Measurements from ENCODE around the gene SRGAP3. TPM values are rescaled to one million over a fixed set of nuclear protein-coding genes. Genes with fewer than 3 reads are reported as not detected.

The SRGAP3 gene
- total RNA-seq, 1 experiment from 2014 or later, result 0.24 TPM

GRCh38 chr3:9183011-9183410 lies 66.4 kb downstream of the SRGAP3 start:
- Histone ChIP-seq H3K27me3 (replicated peaks) (no peaks in the 10 kb centered on the region), H3K36me3 (no peaks in the 10 kb centered on the region), H3K9me3 (replicated peaks) (no peaks in the 10 kb centered on the region), H3K27ac (no peak overlapping the region), H3K4me1 (replicated peaks) (no peaks in the 10 kb centered on the region), H3K4me3 (no peak overlapping the region)
- no peak for DNase-seq (ENCODE audit: low read depth in 1 of 2, low spot score in 2 of 2)

DNA sequence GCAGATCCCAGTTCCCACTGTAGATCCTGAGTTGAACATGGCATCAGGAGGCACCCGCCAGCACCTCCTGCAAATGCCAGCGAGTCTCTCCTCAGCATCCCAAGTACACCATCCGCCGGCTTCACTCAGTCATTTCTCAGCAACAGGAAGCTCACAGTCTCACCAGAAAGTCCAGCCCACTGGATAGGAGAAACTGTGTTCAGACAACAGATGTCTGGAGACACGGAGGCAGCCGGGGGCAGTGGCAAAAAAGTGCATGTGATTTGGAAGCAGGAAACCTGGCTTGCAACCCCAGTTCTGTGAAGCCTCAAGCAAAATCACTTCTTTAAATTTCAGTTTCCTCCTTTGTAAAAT lies 68.7 kb downstream of the SRGAP3 start:
- no peak overlapping the region for H3K27ac ChIP-seq
- no peaks in the 10 kb centered on the region for H3K36me3 ChIP-seq
- H3K27me3 ChIP-seq (replicated peaks), result no peaks in the 10 kb centered on the region
- no peaks in the 10 kb centered on the region for H3K9me3 ChIP-seq (replicated peaks)
- DNase-seq (ENCODE audit: low read depth in 1 of 2, low spot score in 2 of 2), result no peak
- no peaks in the 10 kb centered on the region for H3K4me1 ChIP-seq (replicated peaks)
- H3K4me3 ChIP-seq, result no peak overlapping the region

DNA sequence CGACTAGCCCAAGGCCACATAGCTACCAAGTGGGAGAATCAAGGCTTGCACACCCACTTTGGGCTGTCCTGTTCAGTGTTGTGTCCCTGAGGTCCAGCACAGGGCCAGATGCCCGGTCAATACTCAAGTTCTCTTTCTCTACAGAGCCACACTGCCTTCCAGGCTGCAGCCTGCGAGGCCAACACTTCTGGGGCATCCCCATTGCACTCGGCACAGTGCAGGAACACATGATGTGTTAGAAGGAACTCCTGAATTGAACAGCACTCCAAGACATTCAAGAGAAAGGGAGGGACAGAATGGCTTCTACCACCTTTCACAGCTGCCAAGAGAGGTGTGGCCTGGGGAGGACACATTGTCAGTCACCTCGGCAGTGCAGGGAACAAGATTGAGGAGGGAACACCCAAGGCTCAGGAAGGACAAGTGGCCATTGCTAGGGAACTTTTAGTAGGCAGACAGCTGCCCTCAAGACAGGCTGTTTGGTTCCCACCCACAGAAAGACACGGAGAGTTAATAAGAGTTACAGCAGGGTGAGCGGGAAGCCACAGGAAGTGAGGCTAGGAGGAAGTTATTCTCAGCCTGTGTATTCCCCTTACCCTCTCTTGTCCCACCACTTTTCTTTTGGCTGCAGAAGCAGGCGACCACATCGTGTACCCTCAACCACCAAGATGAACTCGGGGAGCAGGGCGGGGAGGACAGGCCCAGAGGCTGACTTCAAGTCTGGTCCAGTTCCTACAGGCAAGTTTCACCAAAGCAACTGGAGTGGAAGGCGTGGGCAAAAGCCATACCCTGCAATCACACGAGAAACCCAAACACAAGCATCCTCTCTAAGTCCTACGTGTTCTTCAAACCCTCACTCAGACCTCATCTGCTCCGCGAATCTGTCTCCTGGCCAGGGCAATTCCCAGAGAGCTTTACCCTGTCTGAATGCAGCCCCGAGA lies 69.4 kb downstream of the SRGAP3 start:
- Histone ChIP-seq H3K4me1 (replicated peaks) (no peaks in the 10 kb centered on the region), H3K36me3 (no peaks in the 10 kb centered on the region), H3K4me3 (no peak overlapping the region), H3K9me3 (replicated peaks) (no peaks in the 10 kb centered on the region), H3K27ac (no peak overlapping the region), H3K27me3 (replicated peaks) (no peaks in the 10 kb centered on the region)
- no peak for DNase-seq (ENCODE audit: low read depth in 1 of 2, low spot score in 2 of 2)

DNA sequence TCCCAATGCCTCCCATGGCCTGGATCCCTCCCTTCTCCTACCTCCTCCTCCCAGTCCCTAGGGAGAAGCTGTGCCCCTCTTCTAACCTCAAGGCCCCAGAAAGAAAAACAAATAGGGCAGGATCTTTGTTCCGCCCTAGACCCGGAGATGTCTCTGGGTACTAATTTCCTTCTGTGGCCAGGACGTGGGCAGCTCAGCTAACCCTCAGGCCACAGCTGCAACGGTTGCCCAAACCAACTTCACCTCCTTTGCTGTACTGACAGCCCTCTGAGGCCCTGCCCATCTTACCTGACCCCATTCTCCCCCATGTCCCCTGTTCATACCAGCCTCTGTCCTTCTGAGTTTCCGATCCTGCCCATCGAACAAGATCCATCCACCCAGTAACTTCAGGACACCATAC lies 70.7 kb downstream of the SRGAP3 start:
- Histone ChIP-seq H3K9me3 (replicated peaks) (no peaks in the 10 kb centered on the region), H3K27me3 (replicated peaks) (no peaks in the 10 kb centered on the region), H3K36me3 (no peaks in the 10 kb centered on the region), H3K27ac (no peak overlapping the region), H3K4me3 (no peak overlapping the region), H3K4me1 (replicated peaks) (no peaks in the 10 kb centered on the region)
- no peak for DNase-seq (ENCODE audit: low read depth in 1 of 2, low spot score in 2 of 2)

DNA sequence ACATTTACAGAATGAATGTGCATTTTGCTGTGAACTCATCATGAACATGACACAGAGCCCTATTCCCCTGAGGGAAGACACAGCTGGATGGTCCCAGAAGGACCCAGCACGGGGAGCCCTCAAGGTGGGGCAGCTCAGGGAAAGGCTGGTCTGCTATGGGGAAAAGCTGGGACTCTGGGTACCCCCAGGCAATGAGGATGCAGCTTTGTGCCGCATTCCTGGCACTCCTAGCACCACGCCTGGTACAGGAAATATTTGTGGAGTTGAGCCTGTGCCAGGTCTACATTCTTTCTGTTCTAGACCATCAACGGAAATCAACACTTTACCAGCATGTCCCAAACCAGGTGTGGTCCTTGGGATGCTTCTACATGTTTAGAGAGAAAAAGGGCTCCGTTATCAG lies 74.0 kb downstream of the SRGAP3 start:
- peak in 1 of 2 experiments; percentile 5 for DNase-seq (ENCODE audit: low read depth in 1 of 2, low spot score in 2 of 2)
- Histone ChIP-seq H3K4me1 (replicated peaks) (no peaks in the 10 kb centered on the region), H3K27me3 (replicated peaks) (no peaks in the 10 kb centered on the region), H3K27ac (no peak overlapping the region), H3K4me3 (no peak overlapping the region), H3K9me3 (replicated peaks) (no peaks in the 10 kb centered on the region), H3K36me3 (no peaks in the 10 kb centered on the region)

- Histone ChIP-seq H3K4me1 (replicated peaks) (no peaks in the 10 kb centered on the region), H3K27me3 (replicated peaks) (no peaks in the 10 kb centered on the region), H3K36me3 (no peaks in the 10 kb centered on the region), H3K27ac (no peak overlapping the region), H3K4me3 (no peak overlapping the region), H3K9me3 (replicated peaks) (no peaks in the 10 kb centered on the region)
- no peak for DNase-seq (ENCODE audit: low read depth in 1 of 2, low spot score in 2 of 2)
These were observed 76.0 kb downstream of the SRGAP3 start for GRCh38 chr3:9173445-9173844.

GRCh38 chr3:9172851-9173321 lies 76.6 kb downstream of the SRGAP3 start:
- H3K4me1 ChIP-seq (replicated peaks), result no peaks in the 10 kb centered on the region
- H3K36me3 ChIP-seq, result no peaks in the 10 kb centered on the region
- no peaks in the 10 kb centered on the region for H3K9me3 ChIP-seq (replicated peaks)
- no peak overlapping the region for H3K27ac ChIP-seq
- no peak for DNase-seq (ENCODE audit: low read depth in 1 of 2, low spot score in 2 of 2)
- H3K4me3 ChIP-seq, result no peak overlapping the region
- H3K27me3 ChIP-seq (replicated peaks), result no peaks in the 10 kb centered on the region

DNA sequence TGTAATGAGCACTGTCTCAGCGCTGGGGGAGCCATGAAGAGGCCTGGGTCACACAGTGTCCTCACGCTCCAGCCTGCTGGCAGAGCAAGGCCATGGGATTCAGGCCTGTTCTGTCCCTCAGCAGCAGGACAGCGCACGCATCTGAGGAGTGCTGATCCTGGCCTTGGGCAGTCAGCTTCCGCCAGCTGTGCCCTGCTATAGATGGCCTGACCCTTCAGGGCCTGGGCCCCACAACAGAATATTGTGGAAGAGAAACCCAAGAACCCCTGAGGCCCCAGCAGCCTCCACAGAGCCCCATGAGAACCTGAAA lies 78.6 kb downstream of the SRGAP3 start:
- Histone ChIP-seq H3K4me1 (replicated peaks) (no peaks in the 10 kb centered on the region), H3K27me3 (replicated peaks) (no peaks in the 10 kb centered on the region), H3K4me3 (no peak overlapping the region), H3K9me3 (replicated peaks) (no peaks in the 10 kb centered on the region), H3K27ac (no peak overlapping the region), H3K36me3 (no peaks in the 10 kb centered on the region)
- no peak for DNase-seq (ENCODE audit: low read depth in 1 of 2, low spot score in 2 of 2)

- no peak for DNase-seq (ENCODE audit: low read depth in 1 of 2, low spot score in 2 of 2)
- Histone ChIP-seq H3K36me3 (no peaks in the 10 kb centered on the region), H3K27me3 (replicated peaks) (no peaks in the 10 kb centered on the region), H3K9me3 (replicated peaks) (no peaks in the 10 kb centered on the region), H3K27ac (no peak overlapping the region), H3K4me3 (no peak overlapping the region), H3K4me1 (replicated peaks) (no peaks in the 10 kb centered on the region)
These were observed 79.2 kb downstream of the SRGAP3 start for GRCh38 chr3:9169956-9170850.

- H3K27ac ChIP-seq, result no peak overlapping the region
- no peaks in the 10 kb centered on the region for H3K36me3 ChIP-seq
- no peaks in the 10 kb centered on the region for H3K4me1 ChIP-seq (replicated peaks)
- no peak overlapping the region for H3K4me3 ChIP-seq
- H3K9me3 ChIP-seq (replicated peaks), result no peaks in the 10 kb centered on the region
- H3K27me3 ChIP-seq (replicated peaks), result no peaks in the 10 kb centered on the region
- DNase-seq (ENCODE audit: low read depth in 1 of 2, low spot score in 2 of 2), result no peak
These were observed 80.1 kb downstream of the SRGAP3 start for GRCh38 chr3:9169326-9169725.

DNA sequence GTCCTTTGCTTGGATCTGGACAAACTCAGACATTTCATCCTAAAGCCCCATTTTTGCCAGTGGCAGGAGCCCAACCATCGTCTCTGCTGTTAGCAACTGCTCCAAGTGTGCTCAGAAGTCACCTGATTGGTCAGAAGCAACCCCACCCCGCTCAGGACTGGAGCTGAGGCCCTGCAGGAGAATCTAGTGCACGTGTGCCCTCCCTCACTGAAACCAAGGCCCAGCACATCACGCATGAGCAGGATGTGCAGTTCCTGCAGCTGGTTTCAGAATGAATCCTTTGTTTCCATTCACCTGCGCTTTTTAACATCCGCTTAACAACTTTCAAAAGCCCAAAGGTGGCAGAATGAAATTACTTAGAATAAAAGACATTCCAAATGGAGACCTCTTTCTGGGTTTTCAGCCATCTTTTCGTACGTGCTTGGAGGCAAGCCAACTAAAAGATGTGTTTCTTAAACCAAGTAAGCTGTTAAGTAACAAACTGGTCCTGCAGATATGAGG lies 81.2 kb downstream of the SRGAP3 start:
- Histone ChIP-seq H3K9me3 (replicated peaks) (no peaks in the 10 kb centered on the region), H3K36me3 (no peaks in the 10 kb centered on the region), H3K27me3 (replicated peaks) (no peaks in the 10 kb centered on the region), H3K4me1 (replicated peaks) (no peaks in the 10 kb centered on the region), H3K4me3 (no peak overlapping the region), H3K27ac (no peak overlapping the region)
- DNase-seq (ENCODE audit: low read depth in 1 of 2, low spot score in 2 of 2), result no peak

DNA sequence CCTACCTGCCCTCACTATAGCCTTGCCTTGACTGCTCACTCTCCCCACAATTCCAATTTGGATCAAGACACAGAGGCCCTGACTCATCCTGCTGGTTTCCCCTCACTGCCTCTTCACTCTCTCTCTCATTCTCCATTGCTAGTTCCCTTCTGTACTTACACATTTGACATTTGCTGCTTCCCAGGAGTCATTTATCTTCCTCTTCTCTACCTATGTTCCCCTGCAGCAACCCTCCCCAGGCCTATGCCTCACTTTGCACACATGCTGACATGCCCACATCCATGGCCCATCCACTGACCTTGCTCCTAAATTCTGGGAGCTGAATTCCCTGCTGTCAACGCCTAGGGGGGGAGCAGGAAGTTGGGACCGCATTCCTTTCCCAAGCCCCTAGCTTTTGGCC lies 82.2 kb downstream of the SRGAP3 start:
- Histone ChIP-seq H3K4me3 (no peak overlapping the region), H3K9me3 (replicated peaks) (no peaks in the 10 kb centered on the region), H3K27ac (no peak overlapping the region), H3K4me1 (replicated peaks) (no peaks in the 10 kb centered on the region), H3K27me3 (replicated peaks) (no peaks in the 10 kb centered on the region), H3K36me3 (no peaks in the 10 kb centered on the region)
- DNase-seq (ENCODE audit: low read depth in 1 of 2, low spot score in 2 of 2), result no peak

GRCh38 chr3:9165421-9165820 lies 84.0 kb downstream of the SRGAP3 start:
- no peaks in the 10 kb centered on the region for H3K4me1 ChIP-seq (replicated peaks)
- no peak overlapping the region for H3K4me3 ChIP-seq
- DNase-seq (ENCODE audit: low read depth in 1 of 2, low spot score in 2 of 2), result no peak
- no peaks in the 10 kb centered on the region for H3K9me3 ChIP-seq (replicated peaks)
- no peak overlapping the region for H3K27ac ChIP-seq
- no peaks in the 10 kb centered on the region for H3K36me3 ChIP-seq
- H3K27me3 ChIP-seq (replicated peaks), result no peaks in the 10 kb centered on the region

DNA sequence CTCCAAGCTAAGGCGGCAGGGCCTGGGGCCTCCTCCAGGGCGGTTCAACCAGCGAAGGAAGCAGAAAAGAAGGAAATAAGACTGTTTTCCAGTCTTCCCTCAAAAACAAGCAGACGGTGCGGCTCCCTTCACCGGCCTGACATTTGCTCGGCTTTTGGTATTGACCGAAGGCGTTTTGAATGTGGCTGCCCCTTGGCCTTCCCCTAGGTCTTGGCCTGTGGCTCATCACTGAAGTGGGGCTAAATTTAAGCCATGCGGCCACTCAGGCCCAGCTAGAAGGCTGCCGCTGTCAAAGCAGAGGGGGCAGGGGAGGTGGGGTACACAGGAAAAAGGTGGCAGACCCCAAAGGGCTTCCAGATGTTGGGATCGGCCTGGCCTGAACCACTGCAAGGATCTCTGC lies 86.2 kb downstream of the SRGAP3 start:
- Histone ChIP-seq H3K36me3 (no peaks in the 10 kb centered on the region), H3K27me3 (replicated peaks) (no peaks in the 10 kb centered on the region)

More for the DNA sequence above, 86.2 kb downstream of the SRGAP3 start:
- Histone ChIP-seq H3K4me3 (no peak overlapping the region), H3K9me3 (replicated peaks) (no peaks in the 10 kb centered on the region), H3K4me1 (replicated peaks) (no peaks in the 10 kb centered on the region), H3K27ac (no peak overlapping the region)
- DNase-seq (ENCODE audit: low read depth in 1 of 2, low spot score in 2 of 2), result no peak

Measured in SJSA1 (cell line).